Activated CD4-positive, CD25-positive, alpha-beta regulatory T cell treated with anti-CD3 and anti-CD28 coated beads, Interleukin-2, amount 50 U/mL, for 24 hours (primary cell): ENCODE measurements around the gene TAGLN3.

ENCODE experiments used
- ATAC-seq, 2 donors: fragments of 150-1000 bp; cut with Tn5 transposase; one replicate each; pipeline ENCODE4 v1.10.0; 2021; ENCODE audit warnings: mild to moderate bottlenecking in 1 of 2, moderate library complexity in 1 of 2

TAGLN3 gene

GRCh38 chr3:111978583-111979433 lies 19.9 kb upstream of the TAGLN3 start, which contains the start of gene ABHD10:
Gene ABHD10 (plus strand): TSS chr3:111979026. CDS start chr3:111979062, 36 bp downstream.
- peak; percentile 93 to 96 for ATAC-seq

- ATAC-seq = peak; percentile 13 to 21
These were observed 19.2 kb upstream of the TAGLN3 start for GRCh38 chr3:111979434-111980038.

GRCh38 chr3:111980716-111981456 lies 17.8 kb upstream of the TAGLN3 start:
- ATAC-seq = no peak

- no peak for ATAC-seq
These were observed 17.3 kb upstream of the TAGLN3 start for GRCh38 chr3:111981457-111981763.

GRCh38 chr3:111984636-111985298 lies 14.0 kb upstream of the TAGLN3 start:
- peak in 1 of 2 donors; percentile 25 for ATAC-seq

GRCh38 chr3:111986800-111987199 lies 11.9 kb upstream of the TAGLN3 start:
- no peak for ATAC-seq

GRCh38 chr3:111989061-111989678 lies 9.6 kb upstream of the TAGLN3 start:
- peak; percentile 66 to 68 for ATAC-seq

GRCh38 chr3:111993038-111993437 lies 5.7 kb upstream of the TAGLN3 start:
- ATAC-seq = no peak

GRCh38 chr3:111999484-112000324 lies 982 bp downstream of the TAGLN3 start:
- ATAC-seq = no peak

GRCh38 chr3:112000367-112000771 lies 1.6 kb downstream of the TAGLN3 start:
- no peak for ATAC-seq

- ATAC-seq = no peak
These were observed 2.2 kb downstream of the TAGLN3 start for GRCh38 chr3:112000966-112001365.

- peak; percentile 23 to 35 for ATAC-seq
These were observed 2.8 kb downstream of the TAGLN3 start for GRCh38 chr3:112001526-112001925.

GRCh38 chr3:112002096-112002971 lies 3.6 kb downstream of the TAGLN3 start:
- ATAC-seq = peak; percentile 93 to 94

GRCh38 chr3:112003321-112004080 lies 4.8 kb downstream of the TAGLN3 start:
- no peak for ATAC-seq

GRCh38 chr3:112004187-112004586 lies 5.5 kb downstream of the TAGLN3 start:
- no peak for ATAC-seq

- no peak for ATAC-seq
These were observed 5.9 kb downstream of the TAGLN3 start for GRCh38 chr3:112004669-112005068.

- peak; percentile 28 to 37 for ATAC-seq
These were observed 6.5 kb downstream of the TAGLN3 start for GRCh38 chr3:112005091-112005672.

GRCh38 chr3:112007633-112008032 lies 8.9 kb downstream of the TAGLN3 start:
- ATAC-seq = no peak

GRCh38 chr3:112009670-112010069 lies 10.9 kb downstream of the TAGLN3 start:
- ATAC-seq = no peak
